Ammon's horn (tissue), 1 donor: ENCODE data around the gene NFIX.

ENCODE experiments used
- DNase-seq: peaks from one replicate; pipeline ENCODE4 v3.0.0-alpha.2; 2016; ENCODE audit warnings: low spot score

Gene NFIX

DNA sequence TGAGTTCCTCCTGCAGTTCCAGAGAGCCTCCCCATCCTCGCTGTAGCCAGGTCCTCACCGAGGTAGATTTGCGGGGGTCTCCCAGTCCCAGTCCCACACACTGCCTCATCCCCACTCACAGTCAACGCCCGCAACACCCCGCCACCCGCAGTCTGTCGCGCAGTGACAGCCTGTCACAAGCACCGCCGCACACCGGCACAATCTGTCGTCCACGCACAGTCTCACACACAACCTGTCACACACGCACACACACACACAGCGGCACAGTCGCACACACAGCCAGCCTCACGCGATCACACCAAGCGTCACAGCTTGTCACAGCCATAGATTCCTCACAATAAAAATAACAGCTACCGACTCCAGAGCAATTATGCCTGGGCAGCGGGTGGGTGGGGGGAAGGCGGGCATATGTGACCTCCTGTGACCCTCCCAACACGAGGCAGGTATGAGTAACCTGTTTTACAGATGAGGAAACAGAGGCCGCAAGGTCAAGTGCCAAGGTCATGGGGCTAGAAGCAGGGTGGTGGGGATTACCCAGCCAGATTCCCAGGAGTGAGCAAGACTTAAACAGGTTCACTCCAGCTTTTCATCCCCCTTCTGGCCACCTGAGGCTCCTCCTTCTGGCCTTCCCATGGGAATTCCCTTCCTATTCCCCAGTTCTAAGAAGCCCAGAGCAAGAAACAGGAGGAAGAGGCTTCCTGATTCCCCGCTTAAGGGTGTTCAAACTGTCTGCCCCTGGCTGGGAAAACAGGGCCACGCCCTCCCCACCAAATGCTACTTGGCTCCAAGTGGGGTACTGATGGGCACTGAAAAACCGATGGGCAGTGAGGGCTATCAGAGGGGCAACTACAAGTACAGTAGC is 13.9 kb downstream of the NFIX start:
- DNase-seq, result peak; percentile 58

- DNase-seq, result no peak
Observed at GRCh38 chr19:13010038-13010991, 15.0 kb downstream of the NFIX start.

GRCh38 chr19:13010992-13011652 is 15.8 kb downstream of the NFIX start:
- no peak for DNase-seq

DNA sequence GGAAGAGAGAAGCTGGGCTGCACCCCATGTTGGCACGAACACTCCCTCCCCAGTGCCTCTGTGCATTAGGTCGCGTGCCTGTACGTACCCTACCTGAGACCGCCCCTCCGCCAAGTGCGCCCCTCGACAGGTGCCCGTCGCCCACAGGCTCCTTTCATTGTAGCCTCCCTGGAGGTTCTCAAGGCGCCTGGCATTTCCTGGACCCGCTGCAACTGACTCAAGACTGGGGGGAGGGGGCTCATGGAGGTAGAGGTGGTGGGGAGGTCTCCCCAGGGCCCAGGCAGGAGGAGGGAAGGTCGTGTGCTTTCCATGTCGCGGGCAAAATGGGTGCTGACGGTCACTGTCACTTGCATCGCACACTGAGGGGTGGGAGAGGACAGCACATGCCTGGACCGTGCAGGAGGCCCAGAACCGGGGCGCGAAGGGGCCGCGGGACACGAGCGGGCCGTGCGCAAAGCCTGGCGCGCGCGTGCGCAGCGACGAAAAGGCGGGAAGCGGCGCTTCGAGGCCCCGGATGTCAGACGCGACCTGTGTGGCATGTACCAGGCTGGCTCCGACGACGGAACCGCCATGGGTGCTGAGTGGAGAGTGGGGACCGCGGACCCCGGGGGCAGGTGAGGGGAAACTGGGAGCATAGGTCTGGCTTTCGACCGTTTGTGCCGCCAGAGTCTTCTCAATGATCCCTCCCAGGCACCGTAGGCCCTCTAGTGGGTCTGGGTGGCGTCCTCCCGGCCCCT is 16.5 kb downstream of the NFIX start:
- no peak for DNase-seq

DNA sequence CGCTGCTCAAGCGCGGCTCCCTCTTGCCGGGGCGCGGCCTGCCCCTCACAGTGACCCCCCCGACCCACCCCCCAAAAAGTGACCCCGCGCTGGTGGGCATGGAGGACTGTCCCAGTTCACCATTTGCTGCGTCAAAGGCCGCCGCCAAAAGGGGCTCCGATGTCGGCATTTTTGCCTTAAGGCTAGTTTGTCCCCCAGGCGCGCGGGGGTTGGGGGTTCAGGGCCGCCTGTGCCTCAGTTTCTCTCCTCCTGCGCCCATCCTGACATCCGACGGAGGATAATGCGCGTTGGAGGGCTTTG is 17.1 kb downstream of the NFIX start:
- DNase-seq, result no peak

DNA sequence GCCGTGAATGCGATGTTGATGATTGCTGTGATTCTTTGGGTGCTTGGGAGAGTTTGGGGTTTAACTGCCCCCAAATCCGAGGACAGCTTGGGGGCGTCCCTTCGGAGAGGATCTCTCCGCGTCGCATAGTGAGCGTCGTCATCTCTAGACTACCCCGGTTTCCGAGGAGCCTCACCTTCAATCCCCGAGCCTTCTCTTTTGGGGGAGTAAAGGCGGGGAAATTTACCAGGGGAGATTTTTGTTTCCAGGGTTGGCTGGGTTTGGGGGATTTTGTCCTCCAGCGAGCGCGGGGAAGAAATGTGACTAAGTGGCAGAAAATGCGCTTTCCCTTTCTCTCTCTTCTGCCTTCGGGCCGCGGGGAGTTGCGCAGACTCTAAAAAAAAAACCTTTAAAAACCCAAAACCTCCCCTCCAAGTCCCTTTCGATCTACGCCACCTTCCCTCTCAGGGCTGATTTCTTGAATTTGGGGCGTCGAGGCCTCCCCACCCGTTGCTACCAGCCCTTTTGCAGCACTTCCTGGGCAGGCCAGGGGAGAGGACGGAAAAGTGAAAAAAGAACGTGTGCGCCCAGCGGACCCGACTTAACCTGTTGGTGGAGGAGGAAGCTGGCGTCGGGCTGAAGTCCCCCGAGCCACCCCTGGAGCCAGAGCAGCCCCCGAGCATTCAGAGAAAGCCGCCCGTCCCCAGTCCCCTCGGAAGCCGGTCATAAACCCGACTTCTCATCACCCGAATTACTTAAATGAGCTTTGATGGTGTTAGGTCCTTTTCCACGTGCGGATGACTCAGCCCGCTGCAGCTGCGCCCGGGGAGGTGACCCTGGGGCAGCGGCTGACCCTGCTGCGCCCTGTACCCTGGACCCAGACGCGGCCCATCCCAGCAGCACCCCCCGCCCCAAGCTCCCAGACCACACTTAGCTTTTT is 17.7 kb downstream of the NFIX start:
- no peak for DNase-seq

DNA sequence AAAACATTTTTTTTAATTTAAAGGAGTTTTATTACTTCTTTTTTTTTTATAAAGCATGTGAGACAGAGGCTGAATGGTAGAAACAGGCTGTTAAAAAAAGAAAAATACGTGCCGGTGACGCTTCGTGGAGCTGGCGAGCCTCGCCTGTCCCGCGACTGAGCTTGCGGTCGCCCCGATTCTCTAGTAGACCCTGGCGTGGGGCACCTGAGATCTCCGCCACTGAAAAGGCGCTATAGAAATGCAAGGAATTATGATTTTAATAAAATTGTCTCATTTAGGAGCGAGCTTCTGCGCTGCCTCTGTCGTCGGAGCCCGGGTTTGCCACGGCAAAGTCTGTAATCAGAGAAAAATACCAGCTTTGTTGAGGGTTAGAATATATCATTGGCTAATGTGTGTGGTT is 18.4 kb downstream of the NFIX start:
- no peak for DNase-seq

- peak; percentile 71 for DNase-seq
Observed at GRCh38 chr19:13014101-13014920, 19.0 kb downstream of the NFIX start.

DNA sequence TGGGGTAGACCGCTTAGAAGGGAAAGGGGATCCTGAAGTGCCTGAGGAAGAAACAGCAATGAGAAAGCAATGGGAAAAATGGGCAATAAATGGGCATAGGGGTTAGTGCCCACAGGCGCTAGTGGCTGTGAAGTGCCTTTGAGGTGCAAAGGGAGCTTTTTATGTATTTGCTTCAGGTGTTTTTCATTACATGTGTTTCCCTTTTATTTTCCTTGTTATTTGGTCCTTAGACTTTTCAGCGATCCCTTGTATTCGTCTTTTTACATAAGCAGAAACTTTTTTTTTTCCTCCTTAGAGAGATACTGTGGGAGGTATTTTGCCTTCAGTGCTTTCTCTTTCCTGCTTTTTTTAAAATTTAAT is 19.6 kb downstream of the NFIX start:
- no peak for DNase-seq

- DNase-seq, result no peak
Observed at GRCh38 chr19:13015361-13016223, 20.3 kb downstream of the NFIX start.

- no peak for DNase-seq
Observed at GRCh38 chr19:13016245-13016627, 21.0 kb downstream of the NFIX start.

DNA sequence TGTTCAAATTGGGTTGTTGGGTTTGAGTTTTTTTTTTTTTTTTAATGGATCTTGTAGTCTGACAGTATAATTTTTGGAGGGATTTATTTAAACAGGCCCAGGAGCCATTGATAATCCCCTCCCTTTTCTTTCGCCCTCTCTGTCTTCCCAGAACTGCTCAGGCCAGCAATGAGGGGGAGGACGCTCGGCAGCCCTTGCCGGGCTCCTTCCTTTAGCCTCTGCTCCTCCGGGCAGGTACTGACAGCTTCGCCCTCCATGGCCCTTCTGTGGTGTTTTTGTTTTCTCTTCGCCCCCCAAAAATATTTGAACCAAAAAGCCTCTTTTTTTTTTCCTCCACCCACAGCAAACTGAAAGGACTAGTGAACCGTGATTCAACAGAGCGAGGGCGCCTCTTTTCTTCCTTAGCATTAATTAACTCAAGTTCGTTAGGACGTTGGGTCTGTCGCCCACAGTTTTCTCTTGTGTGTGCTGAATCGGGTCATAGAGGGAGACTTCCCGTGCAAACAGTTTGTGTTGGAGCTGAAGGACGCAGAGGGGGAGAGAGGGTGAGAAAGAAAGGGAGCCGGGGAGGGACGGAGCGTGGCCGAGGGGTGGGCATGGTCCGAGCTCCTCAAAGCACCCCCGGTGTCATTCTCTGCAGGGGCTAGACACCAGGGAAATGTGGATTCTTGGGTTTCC is 21.5 kb downstream of the NFIX start:
- DNase-seq, result peak; percentile 77

GRCh38 chr19:13017306-13018034 is 22.2 kb downstream of the NFIX start:
- no peak for DNase-seq

DNA sequence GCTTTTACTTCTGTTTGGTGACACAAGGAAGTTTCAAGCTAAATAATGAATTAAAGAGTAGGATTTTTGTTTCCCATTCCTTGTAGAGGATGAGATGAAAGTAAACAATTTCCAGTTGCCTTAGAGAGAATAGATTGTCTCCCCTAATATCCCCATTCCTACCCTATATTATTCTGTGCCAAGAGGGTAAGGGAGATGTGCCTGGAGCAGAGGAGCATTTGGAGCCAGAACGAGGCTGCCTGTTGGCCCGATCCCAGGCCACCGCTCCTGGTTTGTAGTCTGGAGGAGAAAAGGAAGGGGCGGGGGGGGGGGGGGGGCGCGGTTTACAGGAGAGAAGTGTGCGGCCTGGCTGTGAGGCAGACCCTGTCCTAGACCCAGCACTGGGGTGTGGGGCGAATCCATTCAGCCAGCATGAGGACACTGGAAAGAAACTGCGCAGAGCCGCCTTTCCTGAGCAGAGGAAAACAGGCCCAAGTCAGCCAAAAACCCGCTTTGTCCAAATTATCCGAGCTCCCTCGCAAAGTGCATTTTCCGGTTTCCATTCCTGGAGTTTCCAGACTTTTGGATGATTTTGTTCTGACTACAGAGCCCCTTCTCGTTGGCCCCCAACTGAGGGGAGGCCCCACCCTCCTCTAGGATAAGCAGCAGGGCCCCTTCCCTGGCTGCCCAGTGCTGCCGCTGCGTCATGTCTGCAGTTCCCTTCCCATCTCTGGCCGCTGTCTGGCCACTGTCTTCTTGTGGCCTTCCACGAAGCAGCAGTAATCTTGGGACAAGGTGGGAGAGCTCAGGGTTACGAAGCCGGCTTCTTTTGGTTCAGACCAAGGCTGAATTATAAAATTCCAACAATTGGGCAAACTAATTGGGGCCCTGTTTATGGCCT is 23.0 kb downstream of the NFIX start:
- no peak for DNase-seq

DNA sequence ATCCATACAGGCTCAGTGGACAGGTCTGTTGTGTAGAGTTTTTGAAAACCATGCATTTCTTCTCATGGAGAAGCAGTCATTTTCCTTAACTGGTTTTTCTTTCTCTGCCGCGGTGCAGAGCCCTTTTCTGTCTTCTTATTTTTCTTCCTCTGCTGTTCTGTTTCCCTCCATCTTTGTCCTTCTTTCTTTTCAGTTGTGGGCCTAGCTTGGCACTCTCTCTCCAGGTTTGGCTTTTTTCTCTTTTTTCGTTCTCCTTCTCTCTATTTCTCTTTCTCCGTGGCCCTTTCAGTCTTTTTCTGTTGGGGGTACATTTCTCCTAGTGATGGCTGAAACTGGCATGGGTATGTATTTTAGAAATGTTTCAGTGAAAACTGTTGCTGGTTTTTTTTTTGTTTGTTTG is 24.1 kb downstream of the NFIX start:
- no peak for DNase-seq

DNA sequence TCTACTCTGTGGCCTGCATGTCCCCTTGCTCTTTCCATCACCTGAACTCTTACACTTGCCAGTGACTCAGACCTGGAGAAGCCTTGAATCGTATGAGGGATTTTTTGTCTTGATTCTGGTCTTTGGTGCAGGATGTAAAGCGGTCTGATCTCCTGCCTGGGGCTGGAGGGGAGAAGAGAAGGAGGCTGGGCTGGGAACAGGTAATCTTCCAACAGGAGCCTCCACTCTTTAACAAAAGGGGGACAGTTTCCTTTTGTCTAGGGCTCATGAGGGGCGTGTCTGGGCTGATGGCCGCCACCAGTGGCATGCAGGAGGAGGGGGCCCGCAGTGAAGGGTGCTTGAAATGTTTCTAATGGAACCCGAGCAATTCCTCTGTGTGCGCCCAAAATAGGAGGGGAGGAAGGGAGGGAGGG is 24.7 kb downstream of the NFIX start:
- no peak for DNase-seq
